H9 (cell line): ENCODE results near the gene PROX1. TPM values are rescaled to one million over a fixed set of nuclear protein-coding genes. Genes with fewer than 3 reads are reported as not detected.

Experiments used
- DNase-seq: peaks from one replicate; pipeline ENCODE4 v3.0.0-alpha.2; 2017
- H2AFZ ChIP-seq: one replicate; pipeline ENCODE4 v1.6.1; 2013; ENCODE audit warnings: mild to moderate bottlenecking, low read length, control low read depth, moderate library complexity
- H2AK5ac ChIP-seq: 2 replicates; pipeline ENCODE4 v1.6.1; 2013; ENCODE audit warnings: low read length, control low read depth, mixed read lengths; ENCODE audit not compliant: insufficient read length
- H2BK120ac ChIP-seq: one replicate; pipeline ENCODE4 v1.6.1; 2013; ENCODE audit warnings: low read depth, mild to moderate bottlenecking, low read length, control low read depth, inconsistent platforms; ENCODE audit not compliant: poor library complexity, severe bottlenecking
- H2BK12ac ChIP-seq: 2 replicates; pipeline ENCODE4 v1.6.1; 2013; ENCODE audit warnings: low read length, control low read depth, mixed read lengths, low read depth; ENCODE audit not compliant: insufficient read length
- H2BK15ac ChIP-seq: 2 replicates; pipeline ENCODE4 v1.6.1; 2013; ENCODE audit warnings: low read depth, low read length, control low read depth
- H2BK20ac ChIP-seq: one replicate; pipeline ENCODE4 v1.6.1; 2013; ENCODE audit warnings: low read depth, mild to moderate bottlenecking, low read length, control low read depth, inconsistent platforms; ENCODE audit not compliant: poor library complexity, severe bottlenecking
- H2BK5ac ChIP-seq: 2 replicates; pipeline ENCODE4 v1.6.1; 2013; ENCODE audit warnings: low read length, control low read depth, mixed read lengths; ENCODE audit not compliant: insufficient read length
- H3K14ac ChIP-seq: 2 replicates; pipeline ENCODE4 v1.6.1; 2013; ENCODE audit warnings: low read length, control low read depth; ENCODE audit not compliant: insufficient read depth
- H3K18ac ChIP-seq: 2 replicates; pipeline ENCODE4 v1.6.1; 2013; ENCODE audit warnings: low read depth, mild to moderate bottlenecking, mixed read lengths, low read length, control low read depth; ENCODE audit not compliant: insufficient read length
- H3K23ac ChIP-seq: 2 replicates; pipeline ENCODE4 v1.6.1; 2013; ENCODE audit warnings: low read length, control low read depth, mixed read lengths, low read depth; ENCODE audit not compliant: insufficient read length
- H3K23me2 ChIP-seq: 2 replicates; pipeline ENCODE4 v1.6.1; 2013; ENCODE audit warnings: low read depth, mild to moderate bottlenecking, mixed read lengths, low read length, control low read depth; ENCODE audit not compliant: insufficient read length, poor library complexity, severe bottlenecking
- H3K27ac ChIP-seq: 2 replicates; pipeline ENCODE4 v1.5.1; 2013; ENCODE audit warnings: low read length, control low read depth, mixed read lengths, low read depth; ENCODE audit not compliant: insufficient read length
- H3K27me3 ChIP-seq: 2 replicates; pipeline ENCODE4 v1.6.1; 2013; ENCODE audit warnings: low read length, control low read depth, inconsistent platforms; ENCODE audit not compliant: insufficient read depth
- H3K4ac ChIP-seq: 2 replicates; pipeline ENCODE4 v1.6.1; 2013; ENCODE audit warnings: low read depth, mild to moderate bottlenecking, control low read depth, inconsistent platforms, low read length, moderate library complexity
- H3K4me1 ChIP-seq: 2 replicates; pipeline ENCODE4 v1.6.1; 2013; ENCODE audit warnings: low read length, control low read depth, inconsistent platforms; ENCODE audit not compliant: insufficient read depth
- H3K4me2 ChIP-seq: 2 replicates; pipeline ENCODE4 v1.6.1; 2013; ENCODE audit warnings: low read length, control low read depth, mixed read lengths; ENCODE audit not compliant: insufficient read length, insufficient read depth
- H3K56ac ChIP-seq: 2 replicates; pipeline ENCODE4 v1.6.1; 2013; ENCODE audit warnings: low read depth, mild to moderate bottlenecking, mixed read lengths, low read length, control low read depth; ENCODE audit not compliant: insufficient read length
- H3K79me1 ChIP-seq: 2 replicates; pipeline ENCODE4 v1.6.1; 2013; ENCODE audit warnings: low read depth, mild to moderate bottlenecking, moderate library complexity, low read length, control low read depth, inconsistent platforms; ENCODE audit not compliant: insufficient read depth, poor library complexity, severe bottlenecking
- H3K79me2 ChIP-seq: 2 replicates; pipeline ENCODE4 v1.6.1; 2013; ENCODE audit warnings: low read length, control low read depth, inconsistent platforms; ENCODE audit not compliant: insufficient read depth
- H3K9ac ChIP-seq: 2 replicates; pipeline ENCODE4 v1.6.1; 2013; ENCODE audit warnings: low read length, control low read depth, mixed read lengths; ENCODE audit not compliant: insufficient read length; ENCODE audit errors: extremely low read depth
- H3K9me3 ChIP-seq: one replicate; pipeline ENCODE4 v1.6.1; 2013; ENCODE audit warnings: low read depth, low read length, inconsistent platforms; ENCODE audit not compliant: control insufficient read depth
- H3T11ph ChIP-seq: one replicate; pipeline ENCODE4 v1.6.1; 2013; ENCODE audit warnings: mild to moderate bottlenecking, low read length, control low read depth, inconsistent platforms
- H4K20me1 ChIP-seq: one replicate; pipeline ENCODE4 v1.6.1; 2013; ENCODE audit not compliant: control insufficient read depth, insufficient read length, insufficient read depth
- H4K5ac ChIP-seq: 2 replicates; pipeline ENCODE4 v1.6.1; 2013; ENCODE audit warnings: low read depth, mild to moderate bottlenecking, mixed read lengths, low read length, control low read depth; ENCODE audit not compliant: insufficient read length
- H4K8ac ChIP-seq: replicated peaks from 2 replicates; pipeline ENCODE4 v1.6.1; 2013; ENCODE audit warnings: low read length, control low read depth, mixed read lengths, low read depth; ENCODE audit not compliant: insufficient read length
- H4K91ac ChIP-seq: 2 replicates; pipeline ENCODE4 v1.6.1; 2013; ENCODE audit warnings: low read depth, mild to moderate bottlenecking, moderate library complexity, mixed read lengths, low read length, control low read depth; ENCODE audit not compliant: insufficient read length
- H3K27ac Mint-ChIP-seq, 3 experiments: 2 replicates in 2 of 3; 3 replicates in 1 of 3; pipeline ENCODE4 v1.8.0; 2020 to 2021; ENCODE audit warnings: mixed read lengths in 3 of 3, mild to moderate bottlenecking in 1 of 3, moderate library complexity in 1 of 3
- H3K27me3 Mint-ChIP-seq: 2 replicates; pipeline ENCODE4 v1.8.0; 2021; ENCODE audit warnings: low read depth, mild to moderate bottlenecking, moderate library complexity, mixed read lengths
- H3K36me3 Mint-ChIP-seq, 3 experiments: 2 replicates in 2 of 3; 3 replicates in 1 of 3; pipeline ENCODE4 v1.8.0; 2020 to 2021; ENCODE audit warnings: low read depth in 3 of 3, mixed read lengths in 3 of 3; ENCODE audit not compliant: insufficient read depth in 1 of 3
- H3K4me1 Mint-ChIP-seq, 2 experiments: 2 replicates each; pipeline ENCODE4 v1.8.0; 2020; ENCODE audit warnings: mixed read lengths in 2 of 2
- H3K4me3 Mint-ChIP-seq, 2 experiments: 2 replicates in 1 of 2; 3 replicates in 1 of 2; pipeline ENCODE4 v1.8.0; 2020 to 2021; ENCODE audit warnings: mild to moderate bottlenecking in 2 of 2, mixed read lengths in 2 of 2, moderate library complexity in 1 of 2
- H3K9me3 Mint-ChIP-seq, 2 experiments: 2 replicates in 1 of 2; 3 replicates in 1 of 2; pipeline ENCODE4 v1.8.0; 2020; ENCODE audit warnings: mild to moderate bottlenecking in 2 of 2, mixed read lengths in 2 of 2, moderate library complexity in 1 of 2
- CTCF ChIP-seq: fragments of 200-600 bp; sonication (generic); conservative IDR thresholded peaks from 3 replicates; pipeline ENCODE4 v1.8.0; 2021; ENCODE audit warnings: antibody characterized with exemption, mild to moderate bottlenecking
- WGBS: extraction: QIAGEN DNeasy Blood & Tissue Kit; methylation state at CpG from one replicate; pipeline ENCODE4 v1.1.7; 2013; ENCODE audit warnings: missing lambda C conversion rate, low lambda C conversion rate, mixed read lengths; ENCODE audit not compliant: insufficient read length; ENCODE audit errors: extremely low coverage; 5-methylcytosine and 5-hydroxymethylcytosine counted together
- total RNA-seq: library from RNA; stranded (reverse); gene quantifications from 2 replicates; pipeline ENCODE4 v1.2.1, GENCODE V29; 2021

Gene PROX1
- total RNA-seq, 1 experiment from 2014 or later: 0.72 TPM

GRCh38 chr1:214018386-214019268 lies 30.9 kb downstream of the PROX1 start:
- no peak overlapping the region for H3K27ac ChIP-seq

More at GRCh38 chr1:214018386-214019268, 30.9 kb downstream of the PROX1 start:
- Mint-ChIP-seq H3K9me3 (no peaks in the 10 kb centered on the region), H3K4me3 (no peak overlapping the region), H3K36me3 (no peaks in the 10 kb centered on the region), H3K27me3 (no peaks in the 10 kb centered on the region; the same call in 1 of the 2 replicates), H3K4me1 (peaks cover 26 to 37% of the 10 kb centered on the region in 2 experiments), H3K27ac (no peak overlapping the region)
- Histone ChIP-seq H2AK5ac (no peak overlapping the region), H4K91ac (no peak overlapping the region), H2BK5ac (no peak overlapping the region), H2AFZ (no peak overlapping the region), H3K4ac (no peak overlapping the region), H4K8ac (no peak overlapping the region), H3K79me2 (no peaks in the 10 kb centered on the region), H3K79me1 (no peaks in the 10 kb centered on the region), H3K14ac (no peak overlapping the region), H3T11ph (no peak overlapping the region), H3K9me3 (no peaks in the 10 kb centered on the region), H3K27me3 (no peaks in the 10 kb centered on the region), H2BK120ac (no peak overlapping the region), H2BK20ac (no peak overlapping the region), H3K9ac (no peak overlapping the region), H4K5ac (no peak overlapping the region), H3K4me1 (peaks cover 4% of the 10 kb centered on the region; the same call in 1 of the 2 replicates), H3K56ac (no peak overlapping the region), H4K20me1 (no peaks in the 10 kb centered on the region), H3K18ac (no peak overlapping the region), H2BK12ac (no peak overlapping the region), H3K23ac (no peak overlapping the region), H2BK15ac (no peak overlapping the region), H3K4me2 (no peak overlapping the region), H3K23me2 (no peaks in the 10 kb centered on the region)
- TF ChIP-seq CTCF: no peak
- WGBS: no CpG with 5 or more reads among the region's 8 CpGs
- DNase-seq: no peak
